ENCODE measurements around the gene ROPN1L. TPM values are rescaled to one million over a fixed set of nuclear protein-coding genes. Genes with fewer than 3 reads are reported as not detected.

The ROPN1L gene
- total RNA-seq, 4 donors from 2014 or later = 0.71 to 4.0 (median 1.0) TPM; not detected in 1

DNA sequence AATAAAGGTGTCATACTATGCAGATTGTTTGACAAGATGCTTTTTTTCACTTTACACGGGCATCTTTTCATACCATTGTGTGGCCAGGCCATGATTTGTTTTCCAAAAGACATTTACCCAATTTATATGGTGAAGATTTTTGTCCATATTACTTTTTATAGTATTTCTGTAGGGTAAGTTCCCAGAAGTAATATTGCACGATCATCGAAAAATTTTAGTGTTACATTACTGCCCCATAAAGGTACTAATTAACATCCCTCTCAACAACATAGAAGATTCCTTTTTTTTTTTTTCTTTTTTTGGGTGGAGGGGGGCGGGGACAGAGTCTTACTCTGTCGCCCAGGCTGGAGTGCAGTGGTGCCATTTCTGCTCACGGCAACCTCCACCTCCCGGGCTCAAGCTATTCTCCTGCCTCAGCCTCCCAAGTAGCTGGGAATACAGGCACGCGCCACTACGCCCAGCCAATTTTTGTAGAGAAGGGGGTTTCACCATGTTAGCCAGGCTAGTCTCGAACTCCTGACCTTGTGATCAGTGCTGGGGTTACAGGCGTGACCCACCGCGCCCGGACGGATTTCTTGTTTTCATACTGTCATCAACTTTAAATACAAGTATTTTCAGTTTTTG lies 1.2 kb upstream of the ROPN1L start:
- WGBS, 2 donors = 65 to 67% methylated on average over 16 of the region's 16 CpGs
- intact Hi-C loops (cut with DNase I; ENCODE audit: low total_unique reads) = loop anchor here (10.0 kb wide), 1 partner anchor 324 kb away; the partner anchor contains the start of gene DAP
- no peak for TF ChIP-seq POLR2A (IDR thresholded peaks at IDR 0.05)
- TF ChIP-seq, protein P1, sequence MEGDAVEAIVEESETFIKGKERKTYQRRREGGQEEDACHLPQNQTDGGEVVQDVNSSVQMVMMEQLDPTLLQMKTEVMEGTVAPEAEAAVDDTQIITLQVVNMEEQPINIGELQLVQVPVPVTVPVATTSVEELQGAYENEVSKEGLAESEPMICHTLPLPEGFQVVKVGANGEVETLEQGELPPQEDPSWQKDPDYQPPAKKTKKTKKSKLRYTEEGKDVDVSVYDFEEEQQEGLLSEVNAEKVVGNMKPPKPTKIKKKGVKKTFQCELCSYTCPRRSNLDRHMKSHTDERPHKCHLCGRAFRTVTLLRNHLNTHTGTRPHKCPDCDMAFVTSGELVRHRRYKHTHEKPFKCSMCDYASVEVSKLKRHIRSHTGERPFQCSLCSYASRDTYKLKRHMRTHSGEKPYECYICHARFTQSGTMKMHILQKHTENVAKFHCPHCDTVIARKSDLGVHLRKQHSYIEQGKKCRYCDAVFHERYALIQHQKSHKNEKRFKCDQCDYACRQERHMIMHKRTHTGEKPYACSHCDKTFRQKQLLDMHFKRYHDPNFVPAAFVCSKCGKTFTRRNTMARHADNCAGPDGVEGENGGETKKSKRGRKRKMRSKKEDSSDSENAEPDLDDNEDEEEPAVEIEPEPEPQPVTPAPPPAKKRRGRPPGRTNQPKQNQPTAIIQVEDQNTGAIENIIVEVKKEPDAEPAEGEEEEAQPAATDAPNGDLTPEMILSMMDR (IDR thresholded peaks at IDR 0.05) = no peak
- no peak overlapping the region for H3K4me3 ChIP-seq (ENCODE audit: low read depth, poor library complexity, severe bottlenecking)
- DNase-seq (ENCODE audit: low spot score in 2 of 2) = no peak

DNA sequence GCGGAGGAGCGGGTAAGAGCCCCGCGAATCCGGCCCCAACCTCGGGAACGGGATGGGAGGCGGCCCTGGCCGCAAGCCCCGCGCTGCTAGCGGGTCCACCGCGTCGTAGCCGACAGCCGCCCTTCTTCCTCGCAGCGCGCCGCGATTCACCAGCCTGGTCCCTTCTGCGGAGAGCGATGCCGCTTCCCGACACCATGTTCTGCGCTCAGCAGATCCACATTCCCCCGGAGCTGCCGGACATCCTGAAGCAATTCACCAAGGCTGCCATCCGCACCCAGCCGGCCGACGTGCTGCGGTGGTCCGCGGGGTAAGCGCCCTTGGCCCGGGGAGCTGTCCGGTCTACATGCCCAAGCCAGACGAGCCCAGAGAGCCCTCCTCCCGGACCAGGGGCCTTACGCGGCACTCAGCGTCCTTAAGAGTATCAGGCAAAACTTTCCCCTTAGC lies 335 bp downstream of the ROPN1L start:
- no peak for DNase-seq (ENCODE audit: low spot score in 2 of 2)
- TF ChIP-seq POLR2A (IDR thresholded peaks at IDR 0.05) = no peak
- TF ChIP-seq, protein P1 (IDR thresholded peaks at IDR 0.05) = no peak
- intact Hi-C loops (cut with DNase I; ENCODE audit: low total_unique reads) = loop anchor here (10.0 kb wide), 1 partner anchor 323 kb away; the partner anchor contains the start of gene DAP
- 0 to 1% methylated on average over 21 to 36 of the region's 44 CpGs for WGBS, 2 donors
- peak overlapping the region; percentile 43 for H3K4me3 ChIP-seq (ENCODE audit: low read depth, poor library complexity, severe bottlenecking)

DNA sequence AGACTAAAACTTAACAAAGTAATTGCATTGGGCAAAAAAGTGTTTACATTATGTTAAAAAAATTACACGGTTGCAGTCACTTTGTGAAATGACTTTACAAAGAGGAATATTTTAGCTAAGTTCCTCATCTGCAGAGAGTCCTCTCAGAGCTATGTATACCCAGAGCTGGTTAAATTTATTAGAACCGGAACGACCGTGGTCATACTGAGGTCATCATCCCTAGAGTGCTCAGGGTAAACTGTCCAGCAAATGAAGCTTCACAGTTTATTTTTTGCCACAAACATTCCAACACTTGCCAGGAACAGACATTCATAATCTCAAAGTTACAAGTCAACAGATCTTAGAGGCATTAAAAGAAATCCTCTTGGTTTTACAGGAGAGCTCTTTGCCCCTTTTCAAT lies 897 bp downstream of the ROPN1L start:
- intact Hi-C loops (cut with DNase I; ENCODE audit: low total_unique reads) = loop anchor here (10.0 kb wide), 1 partner anchor 322 kb away; the partner anchor contains the start of gene DAP
- DNase-seq (ENCODE audit: low spot score in 2 of 2) = no peak
- no peak overlapping the region for H3K4me3 ChIP-seq (ENCODE audit: low read depth, poor library complexity, severe bottlenecking)
- WGBS, 2 donors = 38 to 44% methylated on average over 4 of the region's 4 CpGs
- TF ChIP-seq POLR2A (IDR thresholded peaks at IDR 0.05) = no peak
- TF ChIP-seq, protein P1 (IDR thresholded peaks at IDR 0.05) = no peak

DNA sequence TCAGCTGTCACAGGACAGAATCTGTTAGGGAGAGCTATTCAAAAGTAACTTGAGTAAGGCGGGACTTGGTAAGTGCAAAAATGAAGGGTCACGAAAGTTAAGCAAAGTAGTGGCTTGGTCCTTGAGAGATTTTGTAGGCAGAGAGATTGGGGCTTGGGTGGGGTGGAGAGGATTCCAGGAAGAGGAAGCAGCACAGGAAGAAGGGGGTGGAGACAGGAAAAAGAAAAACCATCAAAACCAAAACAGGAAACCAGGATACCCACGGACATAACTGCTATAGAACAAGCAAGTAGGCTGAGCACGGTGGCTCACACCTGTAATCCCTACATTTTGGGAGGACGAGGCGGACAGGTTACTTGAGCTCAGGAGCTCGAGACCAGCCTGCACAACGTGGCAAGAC lies 3.7 kb downstream of the ROPN1L start:
- no peak overlapping the region for H3K4me3 ChIP-seq (ENCODE audit: low read depth, poor library complexity, severe bottlenecking)
- intact Hi-C loops (cut with DNase I; ENCODE audit: low total_unique reads) = loop anchor here (10.0 kb wide), 1 partner anchor 319 kb away; the partner anchor contains the start of gene DAP
- no peak for DNase-seq (ENCODE audit: low spot score in 2 of 2)
- 75 to 81% methylated on average over 8 of the region's 8 CpGs for WGBS, 2 donors
- TF ChIP-seq, protein P1 (IDR thresholded peaks at IDR 0.05) = no peak
- no peak for TF ChIP-seq POLR2A (IDR thresholded peaks at IDR 0.05)

DNA sequence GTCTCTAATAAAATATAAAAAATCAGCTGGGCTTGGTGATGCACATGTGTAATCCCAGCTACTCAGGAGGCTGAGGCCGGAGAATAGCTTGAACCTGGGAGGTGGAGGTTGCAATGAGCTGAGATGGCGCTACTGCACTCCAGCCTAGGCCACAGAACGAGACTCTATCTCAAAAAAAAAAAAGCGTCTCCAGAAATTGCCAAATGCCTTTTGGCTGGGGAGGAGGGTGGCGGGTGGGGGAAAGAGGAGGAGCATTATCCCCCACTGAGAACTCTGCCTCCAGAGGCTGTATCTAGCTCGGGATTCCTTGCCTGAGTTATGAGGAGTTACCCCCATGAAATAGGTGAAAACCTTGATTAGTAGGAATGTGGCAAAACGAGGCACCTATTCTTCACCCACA lies 4.8 kb downstream of the ROPN1L start:
- no peak for DNase-seq (ENCODE audit: low spot score in 2 of 2)
- intact Hi-C loops (cut with DNase I; ENCODE audit: low total_unique reads) = loop anchor here (10.0 kb wide), 1 partner anchor 318 kb away; the partner anchor contains the start of gene DAP
- 79 to 82% methylated on average over 7 of the region's 7 CpGs for WGBS, 2 donors
- TF ChIP-seq POLR2A (IDR thresholded peaks at IDR 0.05) = no peak
- TF ChIP-seq, protein P1 (IDR thresholded peaks at IDR 0.05) = no peak
- no peak overlapping the region for H3K4me3 ChIP-seq (ENCODE audit: low read depth, poor library complexity, severe bottlenecking)

Measured in lower leg skin (tissue), 4 donors.